HEK293 (cell line): ENCODE data around the gene CC2D1B.

ENCODE experiments used
- GFI1B ChIP-seq: fragments of 450-650 bp; formaldehyde crosslinking; IDR thresholded peaks from 2 replicates; pipeline ENCODE4 v1.5.1; 2016; ENCODE audit warnings: missing biosample characterization, missing genetic modification characterization
- IKZF3 ChIP-seq: fragments of 450-650 bp; IDR thresholded peaks from 2 replicates; pipeline ENCODE4 v1.5.0; 2018; ENCODE audit warnings: missing biosample characterization, mild to moderate bottlenecking, missing genetic modification characterization, moderate library complexity
- OSR2 ChIP-seq: fragments of 450-650 bp; formaldehyde crosslinking; IDR thresholded peaks from 2 replicates; pipeline ENCODE4 v1.5.1; 2016; ENCODE audit warnings: missing biosample characterization, missing genetic modification characterization
- REPIN1 ChIP-seq: fragments of 450-650 bp; formaldehyde crosslinking; IDR thresholded peaks from 2 replicates; pipeline ENCODE4 v1.5.1; 2017; ENCODE audit warnings: missing biosample characterization, missing genetic modification characterization, low read depth
- SALL2 ChIP-seq: fragments of 450-650 bp; formaldehyde crosslinking; IDR thresholded peaks from 2 replicates; pipeline ENCODE4 v1.5.0; 2017; ENCODE audit warnings: missing biosample characterization, mild to moderate bottlenecking, missing genetic modification characterization, borderline replicate concordance
- TRIM28 ChIP-seq: IDR thresholded peaks from 2 replicates; pipeline ENCODE4 v1.6.1; 2011; ENCODE audit warnings: low read length, control low read depth, borderline replicate concordance
- ZFP69B ChIP-seq: fragments of 450-650 bp; formaldehyde crosslinking; IDR thresholded peaks from 2 replicates; pipeline ENCODE4 v1.5.1; 2016; ENCODE audit warnings: missing biosample characterization, missing genetic modification characterization
- ZNF10 ChIP-seq: fragments of 450-650 bp; formaldehyde crosslinking; IDR thresholded peaks from 2 replicates; pipeline ENCODE4 v1.5.1; 2017; ENCODE audit warnings: missing biosample characterization, missing genetic modification characterization
- ZNF112 ChIP-seq: fragments of 450-650 bp; formaldehyde crosslinking; IDR thresholded peaks from 2 replicates; pipeline ENCODE4 v1.5.0; 2017; ENCODE audit warnings: missing biosample characterization, missing genetic modification characterization
- ZNF19 ChIP-seq: fragments of 450-650 bp; formaldehyde crosslinking; IDR thresholded peaks from 2 replicates; pipeline ENCODE4; 2016; ENCODE audit warnings: missing biosample characterization, missing genetic modification characterization, low read depth
- ZNF2 ChIP-seq: fragments of 450-650 bp; formaldehyde crosslinking; IDR thresholded peaks from 2 replicates; pipeline ENCODE4 v1.5.1; 2016; ENCODE audit warnings: missing biosample characterization, missing genetic modification characterization
- ZNF211 ChIP-seq: fragments of 450-650 bp; formaldehyde crosslinking; IDR thresholded peaks from 2 replicates; pipeline ENCODE4 v1.5.1; 2016; ENCODE audit warnings: low read depth, missing biosample characterization, missing genetic modification characterization
- ZNF214 ChIP-seq: fragments of 450-650 bp; formaldehyde crosslinking; IDR thresholded peaks from 2 replicates; pipeline ENCODE4 v1.5.1; 2017; ENCODE audit warnings: missing biosample characterization, mild to moderate bottlenecking, missing genetic modification characterization, borderline replicate concordance
- ZNF292 ChIP-seq: fragments of 450-650 bp; formaldehyde crosslinking; IDR thresholded peaks from 2 replicates; pipeline ENCODE4 v1.5.1; 2016; ENCODE audit warnings: low read depth, missing biosample characterization, missing genetic modification characterization, borderline replicate concordance
- ZNF335 ChIP-seq: fragments of 450-650 bp; formaldehyde crosslinking; conservative IDR thresholded peaks from 2 replicates; pipeline ENCODE4 v1.5.1; 2016; ENCODE audit warnings: missing biosample characterization, missing genetic modification characterization
- ZNF391 ChIP-seq: fragments of 450-650 bp; formaldehyde crosslinking; IDR thresholded peaks from 2 replicates; pipeline ENCODE4 v1.5.1; 2016; ENCODE audit warnings: low read depth, missing biosample characterization, missing genetic modification characterization, borderline replicate concordance
- ZNF416 ChIP-seq: fragments of 450-650 bp; formaldehyde crosslinking; IDR thresholded peaks from 2 replicates; pipeline ENCODE4 v1.5.1; 2016; ENCODE audit warnings: missing biosample characterization, missing genetic modification characterization
- ZNF585B ChIP-seq: fragments of 450-650 bp; formaldehyde crosslinking; IDR thresholded peaks from 2 replicates; pipeline ENCODE4 v1.5.1; 2016; ENCODE audit warnings: missing biosample characterization, missing genetic modification characterization
- ZNF677 ChIP-seq: fragments of 450-650 bp; IDR thresholded peaks from 2 replicates; pipeline ENCODE4 v1.5.0; 2018; ENCODE audit warnings: missing biosample characterization, mild to moderate bottlenecking, missing genetic modification characterization, moderate library complexity
- ZNF777 ChIP-seq: fragments of 450-650 bp; formaldehyde crosslinking; IDR thresholded peaks from 2 replicates; pipeline ENCODE4 v1.5.1; 2017; ENCODE audit warnings: missing biosample characterization, missing genetic modification characterization, borderline replicate concordance
- ZNF785 ChIP-seq: fragments of 450-650 bp; formaldehyde crosslinking; IDR thresholded peaks from 2 replicates; pipeline ENCODE4 v1.5.1; 2016; ENCODE audit warnings: missing biosample characterization, missing genetic modification characterization
- TF ChIP-seq, protein P1 (sequence below): sonication (generic); formaldehyde crosslinking; IDR thresholded peaks from 2 replicates; pipeline ENCODE4 v1.8.1; 2022; ENCODE audit warnings: mild to moderate bottlenecking, moderate library complexity, missing genetic modification reagents
- TF ChIP-seq, protein P2 (sequence below): fragments of 450-650 bp; formaldehyde crosslinking; IDR thresholded peaks from 2 replicates; pipeline ENCODE4 v1.5.1; 2016; ENCODE audit warnings: missing biosample characterization, missing genetic modification characterization
- TF ChIP-seq, protein P3 (sequence below): fragments of 450-650 bp; formaldehyde crosslinking; IDR thresholded peaks from 2 replicates; pipeline ENCODE4 v1.5.1; 2017; ENCODE audit warnings: missing biosample characterization, missing genetic modification characterization
- TF ChIP-seq, protein P4 (sequence below): fragments of 450-650 bp; formaldehyde crosslinking; optimal IDR thresholded peaks from 2 replicates; pipeline ENCODE3; 2016; ENCODE audit warnings: missing biosample characterization, mild to moderate bottlenecking, missing genetic modification characterization
- TF ChIP-seq, protein P5 (sequence below): fragments of 450-650 bp; IDR thresholded peaks from 2 replicates; pipeline ENCODE4 v1.5.1; 2018; ENCODE audit warnings: missing biosample characterization, missing genetic modification characterization
- TF ChIP-seq, protein P6 (sequence below): fragments of 450-650 bp; formaldehyde crosslinking; IDR thresholded peaks from 2 replicates; pipeline ENCODE4 v1.5.1; 2017; ENCODE audit warnings: missing biosample characterization, missing genetic modification characterization
- TF ChIP-seq, protein P7 (sequence below): fragments of 450-650 bp; formaldehyde crosslinking; IDR thresholded peaks from 2 replicates; pipeline ENCODE4 v1.5.1; 2016; ENCODE audit warnings: missing biosample characterization, missing genetic modification characterization

The CC2D1B gene

DNA sequence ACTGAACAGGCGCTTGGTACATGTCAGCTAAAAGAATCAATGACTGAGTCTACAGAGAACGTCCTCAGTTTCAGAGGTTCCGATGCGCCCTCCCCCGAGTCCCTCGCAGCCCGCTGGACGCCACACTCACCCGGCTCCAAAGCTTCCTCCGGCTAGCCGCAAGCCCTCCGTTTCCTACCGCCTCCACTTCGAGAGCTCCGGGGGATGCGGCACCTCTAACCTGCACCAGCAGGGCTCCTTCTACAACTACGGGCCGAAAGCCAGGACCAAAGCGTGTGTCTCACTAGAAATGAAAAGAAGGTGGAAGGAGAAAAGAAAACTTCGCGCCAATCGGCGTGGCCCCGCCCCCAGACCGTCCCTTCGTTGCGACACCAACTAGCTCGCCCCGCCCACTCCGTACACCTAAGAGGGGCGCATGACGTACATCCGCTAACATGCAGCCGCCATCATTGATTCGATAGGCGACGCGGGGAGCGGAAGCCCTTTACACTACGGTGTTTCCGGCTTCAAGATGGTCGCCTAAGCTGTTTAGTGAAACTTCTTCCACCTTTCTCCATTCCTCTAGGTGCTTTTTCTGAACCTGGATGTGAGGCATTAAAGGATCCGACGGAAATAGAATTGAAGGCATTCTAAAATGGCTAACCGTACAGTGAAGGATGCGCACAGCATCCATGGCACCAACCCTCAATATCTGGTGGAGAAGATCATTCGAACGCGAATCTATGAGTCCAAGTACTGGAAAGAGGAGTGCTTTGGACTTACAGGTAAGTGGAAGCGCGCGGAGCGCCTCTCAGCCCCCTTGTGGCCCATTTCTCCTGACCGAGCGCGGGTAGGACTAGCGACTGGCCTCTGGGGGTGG lies 38.3 kb upstream of the CC2D1B start, which contains the start of the genes ORC1 and PRPF38A (continued):
- TF ChIP-seq SALL2 (no peak), ZFP69B (tag by site-specific recombination) (0 out of 2 replicates have a peak, but pooled peaks have one; percentile 16), TRIM28 (peak; percentile 87; the same call in 1 of the 2 replicates), ZNF416 (tag by site-specific recombination) (no peak), ZNF19 (tag by site-specific recombination) (no peak), ZNF391 (tag by site-specific recombination) (0 out of 2 replicates have a peak, but pooled peaks have one; percentile 21), ZNF211 (tag by site-specific recombination) (no peak), ZNF585B (tag by site-specific recombination) (no peak), ZNF214 (tag by site-specific recombination) (no peak), ZNF292 (tag by site-specific recombination) (no peak), ZNF2 (tag by site-specific recombination) (peak; percentile 42; the same call in 1 of the 2 replicates), REPIN1 (tag by site-specific recombination) (no peak), ZNF677 (no peak), ZNF785 (tag by site-specific recombination) (no peak), OSR2 (no peak), ZNF335 (peak; percentile 87), ZNF777 (tag by site-specific recombination) (no peak), GFI1B (tag by site-specific recombination) (no peak), ZNF112 (no peak), ZNF10 (tag by site-specific recombination) (no peak), IKZF3 (tag by site-specific recombination) (no peak)
- TF ChIP-seq, protein P1, sequence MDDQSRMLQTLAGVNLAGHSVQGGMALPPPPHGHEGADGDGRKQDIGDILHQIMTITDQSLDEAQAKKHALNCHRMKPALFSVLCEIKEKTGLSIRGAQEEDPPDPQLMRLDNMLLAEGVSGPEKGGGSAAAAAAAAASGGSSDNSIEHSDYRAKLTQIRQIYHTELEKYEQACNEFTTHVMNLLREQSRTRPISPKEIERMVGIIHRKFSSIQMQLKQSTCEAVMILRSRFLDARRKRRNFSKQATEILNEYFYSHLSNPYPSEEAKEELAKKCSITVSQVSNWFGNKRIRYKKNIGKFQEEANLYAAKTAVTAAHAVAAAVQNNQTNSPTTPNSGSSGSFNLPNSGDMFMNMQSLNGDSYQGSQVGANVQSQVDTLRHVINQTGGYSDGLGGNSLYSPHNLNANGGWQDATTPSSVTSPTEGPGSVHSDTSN (CRISPR knock-in tag), result no peak
- TF ChIP-seq, protein P2, sequence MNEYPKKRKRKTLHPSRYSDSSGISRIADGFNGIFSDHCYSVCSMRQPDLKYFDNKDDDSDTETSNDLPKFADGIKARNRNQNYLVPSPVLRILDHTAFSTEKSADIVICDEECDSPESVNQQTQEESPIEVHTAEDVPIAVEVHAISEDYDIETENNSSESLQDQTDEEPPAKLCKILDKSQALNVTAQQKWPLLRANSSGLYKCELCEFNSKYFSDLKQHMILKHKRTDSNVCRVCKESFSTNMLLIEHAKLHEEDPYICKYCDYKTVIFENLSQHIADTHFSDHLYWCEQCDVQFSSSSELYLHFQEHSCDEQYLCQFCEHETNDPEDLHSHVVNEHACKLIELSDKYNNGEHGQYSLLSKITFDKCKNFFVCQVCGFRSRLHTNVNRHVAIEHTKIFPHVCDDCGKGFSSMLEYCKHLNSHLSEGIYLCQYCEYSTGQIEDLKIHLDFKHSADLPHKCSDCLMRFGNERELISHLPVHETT (tag by site-specific recombination), result 0 out of 2 replicates have a peak, but pooled peaks have one; percentile 11
- TF ChIP-seq, protein P3, sequence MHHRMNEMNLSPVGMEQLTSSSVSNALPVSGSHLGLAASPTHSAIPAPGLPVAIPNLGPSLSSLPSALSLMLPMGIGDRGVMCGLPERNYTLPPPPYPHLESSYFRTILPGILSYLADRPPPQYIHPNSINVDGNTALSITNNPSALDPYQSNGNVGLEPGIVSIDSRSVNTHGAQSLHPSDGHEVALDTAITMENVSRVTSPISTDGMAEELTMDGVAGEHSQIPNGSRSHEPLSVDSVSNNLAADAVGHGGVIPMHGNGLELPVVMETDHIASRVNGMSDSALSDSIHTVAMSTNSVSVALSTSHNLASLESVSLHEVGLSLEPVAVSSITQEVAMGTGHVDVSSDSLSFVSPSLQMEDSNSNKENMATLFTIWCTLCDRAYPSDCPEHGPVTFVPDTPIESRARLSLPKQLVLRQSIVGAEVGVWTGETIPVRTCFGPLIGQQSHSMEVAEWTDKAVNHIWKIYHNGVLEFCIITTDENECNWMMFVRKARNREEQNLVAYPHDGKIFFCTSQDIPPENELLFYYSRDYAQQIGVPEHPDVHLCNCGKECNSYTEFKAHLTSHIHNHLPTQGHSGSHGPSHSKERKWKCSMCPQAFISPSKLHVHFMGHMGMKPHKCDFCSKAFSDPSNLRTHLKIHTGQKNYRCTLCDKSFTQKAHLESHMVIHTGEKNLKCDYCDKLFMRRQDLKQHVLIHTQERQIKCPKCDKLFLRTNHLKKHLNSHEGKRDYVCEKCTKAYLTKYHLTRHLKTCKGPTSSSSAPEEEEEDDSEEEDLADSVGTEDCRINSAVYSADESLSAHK (tag by site-specific recombination), result no peak
- TF ChIP-seq, protein P4, sequence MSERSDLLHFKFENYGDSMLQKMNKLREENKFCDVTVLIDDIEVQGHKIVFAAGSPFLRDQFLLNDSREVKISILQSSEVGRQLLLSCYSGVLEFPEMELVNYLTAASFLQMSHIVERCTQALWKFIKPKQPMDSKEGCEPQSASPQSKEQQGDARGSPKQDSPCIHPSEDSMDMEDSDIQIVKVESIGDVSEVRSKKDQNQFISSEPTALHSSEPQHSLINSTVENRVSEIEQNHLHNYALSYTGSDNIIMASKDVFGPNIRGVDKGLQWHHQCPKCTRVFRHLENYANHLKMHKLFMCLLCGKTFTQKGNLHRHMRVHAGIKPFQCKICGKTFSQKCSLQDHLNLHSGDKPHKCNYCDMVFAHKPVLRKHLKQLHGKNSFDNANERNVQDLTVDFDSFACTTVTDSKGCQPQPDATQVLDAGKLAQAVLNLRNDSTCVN (tag by site-specific recombination), result no peak
- TF ChIP-seq, protein P5, sequence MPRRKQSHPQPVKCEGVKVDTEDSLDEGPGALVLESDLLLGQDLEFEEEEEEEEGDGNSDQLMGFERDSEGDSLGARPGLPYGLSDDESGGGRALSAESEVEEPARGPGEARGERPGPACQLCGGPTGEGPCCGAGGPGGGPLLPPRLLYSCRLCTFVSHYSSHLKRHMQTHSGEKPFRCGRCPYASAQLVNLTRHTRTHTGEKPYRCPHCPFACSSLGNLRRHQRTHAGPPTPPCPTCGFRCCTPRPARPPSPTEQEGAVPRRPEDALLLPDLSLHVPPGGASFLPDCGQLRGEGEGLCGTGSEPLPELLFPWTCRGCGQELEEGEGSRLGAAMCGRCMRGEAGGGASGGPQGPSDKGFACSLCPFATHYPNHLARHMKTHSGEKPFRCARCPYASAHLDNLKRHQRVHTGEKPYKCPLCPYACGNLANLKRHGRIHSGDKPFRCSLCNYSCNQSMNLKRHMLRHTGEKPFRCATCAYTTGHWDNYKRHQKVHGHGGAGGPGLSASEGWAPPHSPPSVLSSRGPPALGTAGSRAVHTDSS (tag by site-specific recombination), result no peak
- TF ChIP-seq, protein P6, sequence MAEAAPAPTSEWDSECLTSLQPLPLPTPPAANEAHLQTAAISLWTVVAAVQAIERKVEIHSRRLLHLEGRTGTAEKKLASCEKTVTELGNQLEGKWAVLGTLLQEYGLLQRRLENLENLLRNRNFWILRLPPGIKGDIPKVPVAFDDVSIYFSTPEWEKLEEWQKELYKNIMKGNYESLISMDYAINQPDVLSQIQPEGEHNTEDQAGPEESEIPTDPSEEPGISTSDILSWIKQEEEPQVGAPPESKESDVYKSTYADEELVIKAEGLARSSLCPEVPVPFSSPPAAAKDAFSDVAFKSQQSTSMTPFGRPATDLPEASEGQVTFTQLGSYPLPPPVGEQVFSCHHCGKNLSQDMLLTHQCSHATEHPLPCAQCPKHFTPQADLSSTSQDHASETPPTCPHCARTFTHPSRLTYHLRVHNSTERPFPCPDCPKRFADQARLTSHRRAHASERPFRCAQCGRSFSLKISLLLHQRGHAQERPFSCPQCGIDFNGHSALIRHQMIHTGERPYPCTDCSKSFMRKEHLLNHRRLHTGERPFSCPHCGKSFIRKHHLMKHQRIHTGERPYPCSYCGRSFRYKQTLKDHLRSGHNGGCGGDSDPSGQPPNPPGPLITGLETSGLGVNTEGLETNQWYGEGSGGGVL (tag by site-specific recombination), result no peak
- TF ChIP-seq, protein P7, sequence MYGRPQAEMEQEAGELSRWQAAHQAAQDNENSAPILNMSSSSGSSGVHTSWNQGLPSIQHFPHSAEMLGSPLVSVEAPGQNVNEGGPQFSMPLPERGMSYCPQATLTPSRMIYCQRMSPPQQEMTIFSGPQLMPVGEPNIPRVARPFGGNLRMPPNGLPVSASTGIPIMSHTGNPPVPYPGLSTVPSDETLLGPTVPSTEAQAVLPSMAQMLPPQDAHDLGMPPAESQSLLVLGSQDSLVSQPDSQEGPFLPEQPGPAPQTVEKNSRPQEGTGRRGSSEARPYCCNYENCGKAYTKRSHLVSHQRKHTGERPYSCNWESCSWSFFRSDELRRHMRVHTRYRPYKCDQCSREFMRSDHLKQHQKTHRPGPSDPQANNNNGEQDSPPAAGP (tag by site-specific recombination), result 0 out of 2 replicates have a peak, but pooled peaks have one; percentile 16
